Measurements from ENCODE around the gene PBX1.

PBX1 gene

GRCh38 chr1:164635803-164636731 lies 77.1 kb downstream of the PBX1 start:
- Histone ChIP-seq H4K20me1 (ENCODE audit: insufficient read depth) (no peaks in the 10 kb centered on the region), H3K9ac (no peak overlapping the region), H3K4me2 (no peak overlapping the region), H3K79me2 (ENCODE audit: insufficient read depth, low read depth) (no peaks in the 10 kb centered on the region), H3K4me1 (ENCODE audit: low read depth, poor library complexity, severe bottlenecking) (peaks cover 14% of the 10 kb centered on the region), H3K4me3 (IDR thresholded peaks at IDR 0.05; ENCODE audit: insufficient read depth, low read depth, low read length) (no peak overlapping the region), H2AFZ (ENCODE audit: low read depth) (no peak overlapping the region), H3K27ac (no peak overlapping the region), H3K27me3 (ENCODE audit: insufficient read depth, low read depth) (no peaks in the 10 kb centered on the region), H3K36me3 (ENCODE audit: insufficient read depth) (no peaks in the 10 kb centered on the region)
- no peak for TF ChIP-seq CTCF (conservative IDR thresholded peaks at IDR 0.05; ENCODE audit: low read depth, low read length)

- Histone ChIP-seq H3K79me2 (ENCODE audit: insufficient read depth, low read depth) (no peaks in the 10 kb centered on the region), H3K4me1 (ENCODE audit: low read depth, poor library complexity, severe bottlenecking) (peaks cover 7% of the 10 kb centered on the region), H3K4me3 (IDR thresholded peaks at IDR 0.05; ENCODE audit: insufficient read depth, low read depth, low read length) (no peak overlapping the region), H4K20me1 (ENCODE audit: insufficient read depth) (no peaks in the 10 kb centered on the region), H3K9ac (no peak overlapping the region), H3K27ac (no peak overlapping the region), H3K36me3 (ENCODE audit: insufficient read depth) (no peaks in the 10 kb centered on the region), H3K27me3 (ENCODE audit: insufficient read depth, low read depth) (no peaks in the 10 kb centered on the region), H3K4me2 (no peak overlapping the region), H2AFZ (ENCODE audit: low read depth) (no peak overlapping the region)
- no peak for TF ChIP-seq CTCF (conservative IDR thresholded peaks at IDR 0.05; ENCODE audit: low read depth, low read length)
Observed at GRCh38 chr1:164636757-164637156, 77.8 kb downstream of the PBX1 start.

GRCh38 chr1:164637461-164638375 lies 78.7 kb downstream of the PBX1 start:
- no peaks in the 10 kb centered on the region for H3K79me2 ChIP-seq (ENCODE audit: insufficient read depth, low read depth)
- H3K27ac ChIP-seq: no peak overlapping the region
- TF ChIP-seq CTCF (conservative IDR thresholded peaks at IDR 0.05; ENCODE audit: low read depth, low read length): no peak
- H3K36me3 ChIP-seq (ENCODE audit: insufficient read depth): no peaks in the 10 kb centered on the region
- H3K9ac ChIP-seq: no peak overlapping the region
- H3K4me1 ChIP-seq (ENCODE audit: low read depth, poor library complexity, severe bottlenecking): peaks cover 5% of the 10 kb centered on the region
- H3K27me3 ChIP-seq (ENCODE audit: insufficient read depth, low read depth): no peaks in the 10 kb centered on the region
- no peak overlapping the region for H2AFZ ChIP-seq (ENCODE audit: low read depth)
- H4K20me1 ChIP-seq (ENCODE audit: insufficient read depth): no peaks in the 10 kb centered on the region
- no peak overlapping the region for H3K4me2 ChIP-seq
- no peak overlapping the region for H3K4me3 ChIP-seq (IDR thresholded peaks at IDR 0.05; ENCODE audit: insufficient read depth, low read depth, low read length)

DNA sequence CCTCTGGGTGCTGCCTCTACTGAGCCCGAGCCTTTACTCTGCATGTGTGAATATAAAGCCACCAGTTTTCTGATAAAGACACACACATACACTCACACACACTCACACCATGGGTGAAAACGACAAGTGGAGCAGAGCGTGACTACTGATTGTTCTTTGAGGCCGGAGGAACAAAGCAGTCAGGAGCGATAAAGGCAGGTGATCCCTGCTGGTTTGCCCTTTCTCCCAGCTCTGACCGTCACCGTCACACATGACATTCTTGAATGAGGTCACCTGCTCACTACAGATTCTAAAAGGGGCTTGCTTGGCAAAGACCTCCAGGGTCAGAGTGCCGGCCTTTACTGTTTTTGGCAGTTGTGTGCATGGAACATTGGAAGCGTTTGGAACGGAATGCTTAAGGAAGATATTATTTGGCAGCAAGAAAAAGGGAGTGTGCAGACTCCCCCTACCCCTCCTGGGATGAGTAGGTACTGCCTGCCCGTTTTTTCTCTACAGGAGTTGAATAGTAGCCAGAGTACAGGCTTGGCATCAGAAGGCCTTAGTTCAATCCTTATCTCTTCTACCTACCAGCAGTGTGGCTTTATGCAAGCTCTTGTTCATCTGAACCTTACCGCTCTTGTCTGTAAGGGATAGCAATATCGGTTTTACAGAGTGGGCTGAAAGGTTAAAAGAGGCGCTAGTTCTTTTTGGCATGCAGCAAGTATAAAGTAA lies 79.7 kb downstream of the PBX1 start:
- TF ChIP-seq CTCF (conservative IDR thresholded peaks at IDR 0.05; ENCODE audit: low read depth, low read length): no peak
- H3K27ac ChIP-seq: no peak overlapping the region
- H3K4me3 ChIP-seq (IDR thresholded peaks at IDR 0.05; ENCODE audit: insufficient read depth, low read depth, low read length): no peak overlapping the region
- no peaks in the 10 kb centered on the region for H4K20me1 ChIP-seq (ENCODE audit: insufficient read depth)
- no peaks in the 10 kb centered on the region for H3K36me3 ChIP-seq (ENCODE audit: insufficient read depth)
- peaks cover 5% of the 10 kb centered on the region for H3K4me1 ChIP-seq (ENCODE audit: low read depth, poor library complexity, severe bottlenecking)
- H3K79me2 ChIP-seq (ENCODE audit: insufficient read depth, low read depth): no peaks in the 10 kb centered on the region
- H3K27me3 ChIP-seq (ENCODE audit: insufficient read depth, low read depth): no peaks in the 10 kb centered on the region
- H2AFZ ChIP-seq (ENCODE audit: low read depth): no peak overlapping the region
- no peak overlapping the region for H3K9ac ChIP-seq
- no peak overlapping the region for H3K4me2 ChIP-seq
